ENCODE results near the gene HMSD.

HMSD gene

DNA sequence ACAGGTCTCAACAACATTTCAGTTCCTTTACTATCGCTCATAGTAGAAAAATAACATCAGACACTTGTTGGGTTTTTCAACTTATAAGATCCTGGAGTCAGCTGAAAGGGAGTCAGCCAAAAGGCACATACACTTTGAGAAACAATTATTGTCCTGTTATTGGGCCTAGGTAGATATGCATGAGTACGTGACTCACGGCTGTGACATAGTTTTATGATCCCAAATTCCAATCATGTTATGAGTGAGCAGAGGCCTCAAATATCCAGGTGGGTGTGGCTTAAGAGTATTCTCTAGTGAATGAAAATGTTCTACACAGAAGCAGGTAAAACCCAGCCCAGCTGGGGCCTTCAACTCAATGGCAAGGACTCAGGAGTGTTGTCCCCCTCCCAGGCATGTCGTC lies 47.9 kb downstream of the HMSD start:
- Histone ChIP-seq H3K4me1 (ENCODE audit: insufficient read depth, low read length, severe bottlenecking) (no peaks in the 10 kb centered on the region), H3K9me2 (ENCODE audit: low read depth, low read length) (no peaks in the 10 kb centered on the region), H2AFZ (ENCODE audit: low read length) (no peak overlapping the region), H3K9me3 (ENCODE audit: low read length) (no peaks in the 10 kb centered on the region), H3K79me2 (ENCODE audit: insufficient read depth, low read length) (no peaks in the 10 kb centered on the region), H3K27me3 (ENCODE audit: insufficient read depth, low read length) (no peaks in the 10 kb centered on the region), H4K20me1 (ENCODE audit: insufficient read depth, low read length) (no peaks in the 10 kb centered on the region), H3F3A (ENCODE audit: insufficient read depth, low read length) (no peaks in the 10 kb centered on the region), H3K27ac (ENCODE audit: low read depth, low read length, poor library complexity, severe bottlenecking) (no peak overlapping the region), H3K4me3 (ENCODE audit: low read depth, low read length, poor library complexity, severe bottlenecking) (no peak overlapping the region), H3K9ac (ENCODE audit: low read length) (no peak overlapping the region), H3K36me3 (ENCODE audit: insufficient read depth, low read length) (no peaks in the 10 kb centered on the region), H3K4me2 (ENCODE audit: low read length) (no peak overlapping the region)
- no peak for TF ChIP-seq EZH2 (IDR thresholded peaks at IDR 0.05; ENCODE audit: borderline replicate concordance, low read length)
- TF ChIP-seq, protein P1, sequence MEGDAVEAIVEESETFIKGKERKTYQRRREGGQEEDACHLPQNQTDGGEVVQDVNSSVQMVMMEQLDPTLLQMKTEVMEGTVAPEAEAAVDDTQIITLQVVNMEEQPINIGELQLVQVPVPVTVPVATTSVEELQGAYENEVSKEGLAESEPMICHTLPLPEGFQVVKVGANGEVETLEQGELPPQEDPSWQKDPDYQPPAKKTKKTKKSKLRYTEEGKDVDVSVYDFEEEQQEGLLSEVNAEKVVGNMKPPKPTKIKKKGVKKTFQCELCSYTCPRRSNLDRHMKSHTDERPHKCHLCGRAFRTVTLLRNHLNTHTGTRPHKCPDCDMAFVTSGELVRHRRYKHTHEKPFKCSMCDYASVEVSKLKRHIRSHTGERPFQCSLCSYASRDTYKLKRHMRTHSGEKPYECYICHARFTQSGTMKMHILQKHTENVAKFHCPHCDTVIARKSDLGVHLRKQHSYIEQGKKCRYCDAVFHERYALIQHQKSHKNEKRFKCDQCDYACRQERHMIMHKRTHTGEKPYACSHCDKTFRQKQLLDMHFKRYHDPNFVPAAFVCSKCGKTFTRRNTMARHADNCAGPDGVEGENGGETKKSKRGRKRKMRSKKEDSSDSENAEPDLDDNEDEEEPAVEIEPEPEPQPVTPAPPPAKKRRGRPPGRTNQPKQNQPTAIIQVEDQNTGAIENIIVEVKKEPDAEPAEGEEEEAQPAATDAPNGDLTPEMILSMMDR (IDR thresholded peaks at IDR 0.05; ENCODE audit: low read length) = no peak

GRCh38 chr18:63997606-63998005 lies 48.5 kb downstream of the HMSD start:
- no peak overlapping the region for H2AFZ ChIP-seq (ENCODE audit: low read length)
- H3K9ac ChIP-seq (ENCODE audit: low read length) = no peak overlapping the region
- H3K4me2 ChIP-seq (ENCODE audit: low read length) = no peak overlapping the region
- no peak overlapping the region for H3K4me3 ChIP-seq (ENCODE audit: low read depth, low read length, poor library complexity, severe bottlenecking)
- TF ChIP-seq, protein P1 (IDR thresholded peaks at IDR 0.05; ENCODE audit: low read length) = no peak
- TF ChIP-seq EZH2 (IDR thresholded peaks at IDR 0.05; ENCODE audit: borderline replicate concordance, low read length) = no peak
- no peaks in the 10 kb centered on the region for H3K9me3 ChIP-seq (ENCODE audit: low read length)
- H3K79me2 ChIP-seq (ENCODE audit: insufficient read depth, low read length) = no peaks in the 10 kb centered on the region
- no peaks in the 10 kb centered on the region for H3K4me1 ChIP-seq (ENCODE audit: insufficient read depth, low read length, severe bottlenecking)
- no peak overlapping the region for H3K27ac ChIP-seq (ENCODE audit: low read depth, low read length, poor library complexity, severe bottlenecking)
- no peaks in the 10 kb centered on the region for H4K20me1 ChIP-seq (ENCODE audit: insufficient read depth, low read length)
- H3K36me3 ChIP-seq (ENCODE audit: insufficient read depth, low read length) = no peaks in the 10 kb centered on the region
- H3K9me2 ChIP-seq (ENCODE audit: low read depth, low read length) = no peaks in the 10 kb centered on the region
- no peaks in the 10 kb centered on the region for H3F3A ChIP-seq (ENCODE audit: insufficient read depth, low read length)
- H3K27me3 ChIP-seq (ENCODE audit: insufficient read depth, low read length) = no peaks in the 10 kb centered on the region

- Histone ChIP-seq H3K4me2 (ENCODE audit: low read length) (no peak overlapping the region), H3F3A (ENCODE audit: insufficient read depth, low read length) (no peaks in the 10 kb centered on the region), H3K79me2 (ENCODE audit: insufficient read depth, low read length) (no peaks in the 10 kb centered on the region), H2AFZ (ENCODE audit: low read length) (no peak overlapping the region), H3K27me3 (ENCODE audit: insufficient read depth, low read length) (no peaks in the 10 kb centered on the region), H3K9me3 (ENCODE audit: low read length) (no peaks in the 10 kb centered on the region), H4K20me1 (ENCODE audit: insufficient read depth, low read length) (no peaks in the 10 kb centered on the region), H3K4me3 (ENCODE audit: low read depth, low read length, poor library complexity, severe bottlenecking) (no peak overlapping the region), H3K9me2 (ENCODE audit: low read depth, low read length) (no peaks in the 10 kb centered on the region), H3K9ac (ENCODE audit: low read length) (no peak overlapping the region), H3K27ac (ENCODE audit: low read depth, low read length, poor library complexity, severe bottlenecking) (no peak overlapping the region), H3K4me1 (ENCODE audit: insufficient read depth, low read length, severe bottlenecking) (no peaks in the 10 kb centered on the region), H3K36me3 (ENCODE audit: insufficient read depth, low read length) (no peaks in the 10 kb centered on the region)
- TF ChIP-seq EZH2 (IDR thresholded peaks at IDR 0.05; ENCODE audit: borderline replicate concordance, low read length) = no peak
These were observed 50.8 kb downstream of the HMSD start for GRCh38 chr18:63999871-64000270.

DNA sequence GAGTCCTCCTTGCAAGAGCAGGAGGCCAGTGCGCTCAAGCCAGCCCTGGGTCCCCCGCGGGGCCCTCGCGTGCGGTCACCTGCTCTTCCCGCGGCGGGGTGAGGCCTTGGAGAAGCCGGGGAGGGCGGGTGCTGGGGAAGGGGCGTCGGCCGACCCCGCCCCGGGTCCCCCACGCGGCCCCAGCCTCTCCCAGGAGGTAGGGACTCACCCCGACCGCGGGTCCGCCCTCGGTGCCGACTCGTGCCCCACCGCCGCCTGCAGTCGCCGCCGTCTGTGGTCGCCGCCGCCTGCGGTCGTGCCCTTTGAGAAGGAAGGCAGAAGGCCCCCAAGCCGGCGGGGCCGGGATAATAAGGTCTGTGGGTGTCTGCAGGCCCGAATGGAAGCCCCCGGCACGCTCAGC lies 53.5 kb downstream of the HMSD start:
- Histone ChIP-seq H3K9ac (ENCODE audit: low read length) (no peak overlapping the region), H3K36me3 (ENCODE audit: insufficient read depth, low read length) (no peaks in the 10 kb centered on the region), H2AFZ (ENCODE audit: low read length) (no peak overlapping the region), H3K9me3 (ENCODE audit: low read length) (no peaks in the 10 kb centered on the region), H3K27ac (ENCODE audit: low read depth, low read length, poor library complexity, severe bottlenecking) (no peak overlapping the region), H3K4me1 (ENCODE audit: insufficient read depth, low read length, severe bottlenecking) (no peaks in the 10 kb centered on the region), H4K20me1 (ENCODE audit: insufficient read depth, low read length) (no peaks in the 10 kb centered on the region), H3K9me2 (ENCODE audit: low read depth, low read length) (no peaks in the 10 kb centered on the region), H3K27me3 (ENCODE audit: insufficient read depth, low read length) (no peaks in the 10 kb centered on the region), H3K4me3 (ENCODE audit: low read depth, low read length, poor library complexity, severe bottlenecking) (no peak overlapping the region), H3K79me2 (ENCODE audit: insufficient read depth, low read length) (no peaks in the 10 kb centered on the region), H3F3A (ENCODE audit: insufficient read depth, low read length) (no peaks in the 10 kb centered on the region), H3K4me2 (ENCODE audit: low read length) (no peak overlapping the region)
- TF ChIP-seq EZH2 (IDR thresholded peaks at IDR 0.05; ENCODE audit: borderline replicate concordance, low read length) = no peak
- TF ChIP-seq, protein P1 (IDR thresholded peaks at IDR 0.05; ENCODE audit: low read length) = no peak
